Progenitor cell of endocrine pancreas (in vitro differentiated cells): Measurements from ENCODE around the gene CCAR1. TPM values are rescaled to one million over a fixed set of nuclear protein-coding genes. Genes with fewer than 3 reads are reported as not detected.

Experiments used
- DNase-seq: peaks from one replicate; pipeline ENCODE4 v3.0.0; 2021; ENCODE audit warnings: low spot score; ENCODE audit not compliant: unreplicated experiment
- H3K27ac Mint-ChIP-seq: 2 replicates; pipeline ENCODE4 v1.8.0; 2021; ENCODE audit warnings: mild to moderate bottlenecking, moderate library complexity, mixed read lengths
- H3K27me3 Mint-ChIP-seq: 2 replicates; pipeline ENCODE4 v1.8.0; 2021; ENCODE audit warnings: mixed read lengths
- H3K36me3 Mint-ChIP-seq: 2 replicates; pipeline ENCODE4 v1.8.0; 2022; ENCODE audit warnings: mixed read lengths; ENCODE audit not compliant: insufficient read depth
- H3K4me1 Mint-ChIP-seq: 2 replicates; pipeline ENCODE4 v1.8.0; 2021; ENCODE audit warnings: low read depth, mixed read lengths
- H3K4me3 Mint-ChIP-seq: 2 replicates; pipeline ENCODE4 v1.8.0; 2021; ENCODE audit warnings: low read depth, mild to moderate bottlenecking, moderate library complexity, mixed read lengths
- H3K9me3 Mint-ChIP-seq: 2 replicates; pipeline ENCODE4 v1.8.0; 2021; ENCODE audit warnings: low read depth, mixed read lengths
- CTCF ChIP-seq: fragments of 200-600 bp; sonication (generic); IDR thresholded peaks from one replicate; pipeline ENCODE4 v1.5.0; 2021; ENCODE audit warnings: antibody characterized with exemption, mild to moderate bottlenecking; ENCODE audit not compliant: unreplicated experiment
- total RNA-seq: library from RNA; stranded (reverse); gene quantifications from 2 replicates; pipeline ENCODE4 v1.2.1, GENCODE V29; 2021

The CCAR1 gene
- total RNA-seq, 1 donor from 2014 or later, result 150 TPM

GRCh38 chr10:68742397-68742796 lies 21.4 kb downstream of the CCAR1 start:
- no peaks in the 10 kb centered on the region for H3K9me3 Mint-ChIP-seq
- TF ChIP-seq CTCF, result no peak
- no peaks in the 10 kb centered on the region for H3K27me3 Mint-ChIP-seq
- no peaks in the 10 kb centered on the region for H3K4me1 Mint-ChIP-seq
- H3K4me3 Mint-ChIP-seq, result no peak overlapping the region
- peaks cover 19% of the 10 kb centered on the region for H3K36me3 Mint-ChIP-seq
- no peak for DNase-seq
- no peak overlapping the region for H3K27ac Mint-ChIP-seq

GRCh38 chr10:68752711-68753350 lies 31.8 kb downstream of the CCAR1 start:
- no peak for TF ChIP-seq CTCF
- H3K36me3 Mint-ChIP-seq, result peaks cover 33% of the 10 kb centered on the region
- no peak for DNase-seq
- no peaks in the 10 kb centered on the region for H3K27me3 Mint-ChIP-seq
- H3K4me3 Mint-ChIP-seq, result no peak overlapping the region
- no peaks in the 10 kb centered on the region for H3K4me1 Mint-ChIP-seq
- H3K27ac Mint-ChIP-seq, result peak overlapping the region; percentile 24
- no peaks in the 10 kb centered on the region for H3K9me3 Mint-ChIP-seq

GRCh38 chr10:68756246-68756645 lies 35.2 kb downstream of the CCAR1 start:
- Mint-ChIP-seq H3K4me1 (no peaks in the 10 kb centered on the region), H3K36me3 (peaks cover 31% of the 10 kb centered on the region), H3K27me3 (no peaks in the 10 kb centered on the region), H3K27ac (no peak overlapping the region), H3K9me3 (no peaks in the 10 kb centered on the region), H3K4me3 (no peak overlapping the region)
- no peak for TF ChIP-seq CTCF
- no peak for DNase-seq

- H3K27me3 Mint-ChIP-seq, result no peaks in the 10 kb centered on the region
- no peak for TF ChIP-seq CTCF
- H3K9me3 Mint-ChIP-seq, result no peaks in the 10 kb centered on the region
- no peaks in the 10 kb centered on the region for H3K4me1 Mint-ChIP-seq
- peaks cover 29% of the 10 kb centered on the region for H3K36me3 Mint-ChIP-seq
- no peak overlapping the region for H3K27ac Mint-ChIP-seq
- no peak overlapping the region for H3K4me3 Mint-ChIP-seq
- DNase-seq, result no peak
These were observed 35.7 kb downstream of the CCAR1 start for GRCh38 chr10:68756766-68757165.

- Mint-ChIP-seq H3K36me3 (peaks cover 25% of the 10 kb centered on the region), H3K27ac (peak overlapping the region; percentile 24), H3K4me3 (no peak overlapping the region), H3K4me1 (no peaks in the 10 kb centered on the region), H3K9me3 (no peaks in the 10 kb centered on the region), H3K27me3 (no peaks in the 10 kb centered on the region)
- no peak for DNase-seq
- TF ChIP-seq CTCF, result no peak
These were observed 38.3 kb downstream of the CCAR1 start for GRCh38 chr10:68759223-68759863.
